Measurements from ENCODE around the gene RAX. TPM values are rescaled to one million over a fixed set of nuclear protein-coding genes. Genes with fewer than 3 reads are reported as not detected.
A peak's percentile ranks its signal among the peaks of the same experiment; 100 is the strongest.

Gene RAX
- total RNA-seq, 1 experiment from 2014 or later = 0.94 TPM

DNA sequence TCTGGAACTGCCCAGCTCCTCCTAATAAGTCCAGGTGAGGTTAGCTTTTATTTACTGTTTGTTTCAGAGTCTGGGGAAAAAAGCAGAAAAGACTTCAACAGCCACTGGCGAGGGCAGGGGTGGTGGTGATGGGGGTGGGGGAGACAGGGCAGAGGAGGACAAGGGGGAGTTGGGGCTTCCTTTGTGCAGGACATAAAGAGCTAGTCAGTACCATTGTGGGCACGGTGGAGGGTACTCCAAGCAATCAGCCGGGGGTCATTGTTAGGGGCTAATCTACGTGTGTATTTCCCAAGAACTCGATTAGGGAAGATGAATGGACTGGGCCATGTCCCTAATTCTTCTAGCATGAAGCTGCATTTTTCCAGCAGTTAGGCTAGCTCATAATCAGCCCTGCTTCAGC lies 2.8 kb upstream of the RAX start (continued):
- TF ChIP-seq, protein P1, sequence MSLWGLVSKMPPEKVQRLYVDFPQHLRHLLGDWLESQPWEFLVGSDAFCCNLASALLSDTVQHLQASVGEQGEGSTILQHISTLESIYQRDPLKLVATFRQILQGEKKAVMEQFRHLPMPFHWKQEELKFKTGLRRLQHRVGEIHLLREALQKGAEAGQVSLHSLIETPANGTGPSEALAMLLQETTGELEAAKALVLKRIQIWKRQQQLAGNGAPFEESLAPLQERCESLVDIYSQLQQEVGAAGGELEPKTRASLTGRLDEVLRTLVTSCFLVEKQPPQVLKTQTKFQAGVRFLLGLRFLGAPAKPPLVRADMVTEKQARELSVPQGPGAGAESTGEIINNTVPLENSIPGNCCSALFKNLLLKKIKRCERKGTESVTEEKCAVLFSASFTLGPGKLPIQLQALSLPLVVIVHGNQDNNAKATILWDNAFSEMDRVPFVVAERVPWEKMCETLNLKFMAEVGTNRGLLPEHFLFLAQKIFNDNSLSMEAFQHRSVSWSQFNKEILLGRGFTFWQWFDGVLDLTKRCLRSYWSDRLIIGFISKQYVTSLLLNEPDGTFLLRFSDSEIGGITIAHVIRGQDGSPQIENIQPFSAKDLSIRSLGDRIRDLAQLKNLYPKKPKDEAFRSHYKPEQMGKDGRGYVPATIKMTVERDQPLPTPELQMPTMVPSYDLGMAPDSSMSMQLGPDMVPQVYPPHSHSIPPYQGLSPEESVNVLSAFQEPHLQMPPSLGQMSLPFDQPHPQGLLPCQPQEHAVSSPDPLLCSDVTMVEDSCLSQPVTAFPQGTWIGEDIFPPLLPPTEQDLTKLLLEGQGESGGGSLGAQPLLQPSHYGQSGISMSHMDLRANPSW (CRISPR knock-in tag; conservative IDR thresholded peaks at IDR 0.05; ENCODE audit: low read depth) = no peak
- TF ChIP-seq CREB1 (CRISPR knock-in tag; IDR thresholded peaks at IDR 0.05) (no peak), PRRX2 (CRISPR knock-in tag; IDR thresholded peaks at IDR 0.05) (no peak), SMAD3 (CRISPR knock-in tag; IDR thresholded peaks at IDR 0.05; ENCODE audit: borderline replicate concordance) (no peak), NR3C1 (CRISPR knock-in tag; conservative IDR thresholded peaks at IDR 0.05; ENCODE audit: low read depth) (no peak), KAT7 (CRISPR knock-in tag; IDR thresholded peaks at IDR 0.05; ENCODE audit: borderline replicate concordance) (no peak), TCF7 (CRISPR knock-in tag; IDR thresholded peaks at IDR 0.05; ENCODE audit: low read depth) (no peak)
- TF ChIP-seq, protein P2, sequence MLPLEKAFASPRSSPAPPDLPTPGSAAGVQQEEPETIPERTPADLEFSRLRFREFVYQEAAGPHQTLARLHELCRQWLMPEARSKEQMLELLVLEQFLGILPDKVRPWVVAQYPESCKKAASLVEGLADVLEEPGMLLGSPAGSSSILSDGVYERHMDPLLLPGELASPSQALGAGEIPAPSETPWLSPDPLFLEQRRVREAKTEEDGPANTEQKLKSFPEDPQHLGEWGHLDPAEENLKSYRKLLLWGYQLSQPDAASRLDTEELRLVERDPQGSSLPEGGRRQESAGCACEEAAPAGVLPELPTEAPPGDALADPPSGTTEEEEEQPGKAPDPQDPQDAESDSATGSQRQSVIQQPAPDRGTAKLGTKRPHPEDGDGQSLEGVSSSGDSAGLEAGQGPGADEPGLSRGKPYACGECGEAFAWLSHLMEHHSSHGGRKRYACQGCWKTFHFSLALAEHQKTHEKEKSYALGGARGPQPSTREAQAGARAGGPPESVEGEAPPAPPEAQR (CRISPR knock-in tag; IDR thresholded peaks at IDR 0.05) = no peak
- TF ChIP-seq, protein P3, sequence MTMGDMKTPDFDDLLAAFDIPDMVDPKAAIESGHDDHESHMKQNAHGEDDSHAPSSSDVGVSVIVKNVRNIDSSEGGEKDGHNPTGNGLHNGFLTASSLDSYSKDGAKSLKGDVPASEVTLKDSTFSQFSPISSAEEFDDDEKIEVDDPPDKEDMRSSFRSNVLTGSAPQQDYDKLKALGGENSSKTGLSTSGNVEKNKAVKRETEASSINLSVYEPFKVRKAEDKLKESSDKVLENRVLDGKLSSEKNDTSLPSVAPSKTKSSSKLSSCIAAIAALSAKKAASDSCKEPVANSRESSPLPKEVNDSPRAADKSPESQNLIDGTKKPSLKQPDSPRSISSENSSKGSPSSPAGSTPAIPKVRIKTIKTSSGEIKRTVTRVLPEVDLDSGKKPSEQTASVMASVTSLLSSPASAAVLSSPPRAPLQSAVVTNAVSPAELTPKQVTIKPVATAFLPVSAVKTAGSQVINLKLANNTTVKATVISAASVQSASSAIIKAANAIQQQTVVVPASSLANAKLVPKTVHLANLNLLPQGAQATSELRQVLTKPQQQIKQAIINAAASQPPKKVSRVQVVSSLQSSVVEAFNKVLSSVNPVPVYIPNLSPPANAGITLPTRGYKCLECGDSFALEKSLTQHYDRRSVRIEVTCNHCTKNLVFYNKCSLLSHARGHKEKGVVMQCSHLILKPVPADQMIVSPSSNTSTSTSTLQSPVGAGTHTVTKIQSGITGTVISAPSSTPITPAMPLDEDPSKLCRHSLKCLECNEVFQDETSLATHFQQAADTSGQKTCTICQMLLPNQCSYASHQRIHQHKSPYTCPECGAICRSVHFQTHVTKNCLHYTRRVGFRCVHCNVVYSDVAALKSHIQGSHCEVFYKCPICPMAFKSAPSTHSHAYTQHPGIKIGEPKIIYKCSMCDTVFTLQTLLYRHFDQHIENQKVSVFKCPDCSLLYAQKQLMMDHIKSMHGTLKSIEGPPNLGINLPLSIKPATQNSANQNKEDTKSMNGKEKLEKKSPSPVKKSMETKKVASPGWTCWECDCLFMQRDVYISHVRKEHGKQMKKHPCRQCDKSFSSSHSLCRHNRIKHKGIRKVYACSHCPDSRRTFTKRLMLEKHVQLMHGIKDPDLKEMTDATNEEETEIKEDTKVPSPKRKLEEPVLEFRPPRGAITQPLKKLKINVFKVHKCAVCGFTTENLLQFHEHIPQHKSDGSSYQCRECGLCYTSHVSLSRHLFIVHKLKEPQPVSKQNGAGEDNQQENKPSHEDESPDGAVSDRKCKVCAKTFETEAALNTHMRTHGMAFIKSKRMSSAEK (CRISPR knock-in tag; IDR thresholded peaks at IDR 0.05; ENCODE audit: borderline replicate concordance) = no peak

DNA sequence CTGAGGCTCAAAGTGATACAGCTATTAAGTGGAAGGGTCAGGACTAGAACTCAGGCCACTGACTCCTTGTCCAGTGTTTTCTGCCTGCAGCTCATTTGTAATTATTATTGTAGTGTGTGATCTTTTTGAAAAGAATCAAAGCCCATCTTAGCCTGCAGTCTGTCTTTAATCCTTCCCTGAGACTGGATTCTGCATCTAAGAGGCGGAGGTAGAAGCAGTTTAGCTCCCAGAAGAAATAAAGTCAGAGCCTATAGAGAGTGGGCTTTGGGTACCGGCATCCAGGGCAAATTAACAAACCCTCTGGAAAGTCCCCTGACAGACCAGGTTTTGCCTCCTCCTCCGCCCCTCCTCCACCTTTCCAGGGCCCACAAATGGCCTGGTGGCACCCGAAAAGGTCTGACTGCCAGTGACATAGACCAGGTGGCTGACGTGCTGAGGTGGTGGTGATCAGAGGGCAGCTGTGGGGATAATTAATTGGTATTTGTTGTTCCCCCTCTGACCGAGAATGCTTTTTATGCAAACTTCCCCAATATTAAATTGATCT lies 2.2 kb upstream of the RAX start:
- ATAC-seq = no peak
- ChIA-PET CTCF (interaction anchor here (0.6 to 2.8 kb wide), 8 partner anchors 10 to 421 kb away, joined by 3 to 26 read pairs (median 6); partner anchors contain the start of gene CCBE1), POLR2A (interaction anchor here (0.6 kb wide), 1 partner anchor 1332 kb away, joined by 3 read pairs; no protein-coding TSS in a partner anchor)
- TF ChIP-seq, protein P4, sequence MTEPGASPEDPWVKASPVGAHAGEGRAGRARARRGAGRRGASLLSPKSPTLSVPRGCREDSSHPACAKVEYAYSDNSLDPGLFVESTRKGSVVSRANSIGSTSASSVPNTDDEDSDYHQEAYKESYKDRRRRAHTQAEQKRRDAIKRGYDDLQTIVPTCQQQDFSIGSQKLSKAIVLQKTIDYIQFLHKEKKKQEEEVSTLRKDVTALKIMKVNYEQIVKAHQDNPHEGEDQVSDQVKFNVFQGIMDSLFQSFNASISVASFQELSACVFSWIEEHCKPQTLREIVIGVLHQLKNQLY (CRISPR knock-in tag; IDR thresholded peaks at IDR 0.05) = no peak
- TF ChIP-seq, protein P5, sequence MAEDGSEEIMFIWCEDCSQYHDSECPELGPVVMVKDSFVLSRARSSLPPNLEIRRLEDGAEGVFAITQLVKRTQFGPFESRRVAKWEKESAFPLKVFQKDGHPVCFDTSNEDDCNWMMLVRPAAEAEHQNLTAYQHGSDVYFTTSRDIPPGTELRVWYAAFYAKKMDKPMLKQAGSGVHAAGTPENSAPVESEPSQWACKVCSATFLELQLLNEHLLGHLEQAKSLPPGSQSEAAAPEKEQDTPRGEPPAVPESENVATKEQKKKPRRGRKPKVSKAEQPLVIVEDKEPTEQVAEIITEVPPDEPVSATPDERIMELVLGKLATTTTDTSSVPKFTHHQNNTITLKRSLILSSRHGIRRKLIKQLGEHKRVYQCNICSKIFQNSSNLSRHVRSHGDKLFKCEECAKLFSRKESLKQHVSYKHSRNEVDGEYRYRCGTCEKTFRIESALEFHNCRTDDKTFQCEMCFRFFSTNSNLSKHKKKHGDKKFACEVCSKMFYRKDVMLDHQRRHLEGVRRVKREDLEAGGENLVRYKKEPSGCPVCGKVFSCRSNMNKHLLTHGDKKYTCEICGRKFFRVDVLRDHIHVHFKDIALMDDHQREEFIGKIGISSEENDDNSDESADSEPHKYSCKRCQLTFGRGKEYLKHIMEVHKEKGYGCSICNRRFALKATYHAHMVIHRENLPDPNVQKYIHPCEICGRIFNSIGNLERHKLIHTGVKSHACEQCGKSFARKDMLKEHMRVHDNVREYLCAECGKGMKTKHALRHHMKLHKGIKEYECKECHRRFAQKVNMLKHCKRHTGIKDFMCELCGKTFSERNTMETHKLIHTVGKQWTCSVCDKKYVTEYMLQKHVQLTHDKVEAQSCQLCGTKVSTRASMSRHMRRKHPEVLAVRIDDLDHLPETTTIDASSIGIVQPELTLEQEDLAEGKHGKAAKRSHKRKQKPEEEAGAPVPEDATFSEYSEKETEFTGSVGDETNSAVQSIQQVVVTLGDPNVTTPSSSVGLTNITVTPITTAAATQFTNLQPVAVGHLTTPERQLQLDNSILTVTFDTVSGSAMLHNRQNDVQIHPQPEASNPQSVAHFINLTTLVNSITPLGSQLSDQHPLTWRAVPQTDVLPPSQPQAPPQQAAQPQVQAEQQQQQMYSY (CRISPR knock-in tag; IDR thresholded peaks at IDR 0.05) = peak; percentile 50
- Mint-ChIP-seq H3K4me3 (peak overlapping the region; percentile 16; the same call in 1 of the 2 replicates), H3K36me3 (no peaks in the 10 kb centered on the region), H3K27ac (no peak overlapping the region), H3K27me3 (ENCODE audit: low read depth) (peaks cover 98% of the 10 kb centered on the region), H3K4me1 (peaks cover 37% of the 10 kb centered on the region), H3K9me3 (no peaks in the 10 kb centered on the region)
- no peak for DNase-seq (ENCODE audit: low spot score)
